ENCODE measurements around the gene DAZAP1.

GRCh38 chr19:1386945-1387683 is 20.3 kb upstream of the DAZAP1 start:
- TF ChIP-seq CTCF (IDR thresholded peaks at IDR 0.05) (no peak), POLR2A (IDR thresholded peaks at IDR 0.05) (no peak)

Measured in lower leg skin (tissue), 3 donors.